ENCODE data around the gene SCARF1. TPM values are rescaled to one million over a fixed set of nuclear protein-coding genes. Genes with fewer than 3 reads are reported as not detected.

The SCARF1 gene
- polyA plus RNA-seq, 3 donors = 5.2 to 23.4 (median 6.3) TPM

DNA sequence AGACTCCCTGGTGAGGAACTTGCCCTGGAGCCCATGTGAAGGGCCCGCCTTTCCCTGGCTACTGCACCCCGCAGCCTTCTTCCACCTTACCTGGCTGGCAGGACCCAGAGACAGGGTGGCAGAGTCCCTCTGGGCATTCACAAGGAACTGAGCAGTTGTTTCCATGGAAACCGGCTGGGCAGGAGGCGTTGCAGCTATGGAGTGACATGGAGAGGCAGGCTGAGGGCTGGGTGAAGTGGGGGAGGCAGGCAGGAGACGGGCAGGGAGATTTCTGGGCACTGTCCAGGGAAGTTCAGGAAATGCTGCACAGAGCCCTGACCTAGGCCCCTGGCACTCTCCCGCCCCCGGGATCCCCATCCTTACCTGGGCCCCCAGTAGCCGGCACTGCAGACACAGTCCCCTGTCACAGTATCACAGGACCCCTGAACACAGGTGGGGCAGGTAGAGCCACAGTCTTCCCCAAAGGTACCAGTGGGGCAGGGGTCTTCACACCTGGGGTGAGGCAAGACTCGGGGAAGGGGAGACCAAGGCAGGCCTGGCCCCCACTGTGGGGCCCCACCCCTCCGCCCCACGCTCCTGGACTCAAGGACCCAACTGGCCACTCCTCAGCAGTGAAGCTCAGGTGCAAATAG, 5.9 kb downstream of the SCARF1 start:
- no peak overlapping the region for H3K4me3 Mint-ChIP-seq
- Histone ChIP-seq H2AFZ (ENCODE audit: insufficient read depth, low read depth, low read length, poor library complexity, severe bottlenecking) (no peak overlapping the region), H3K9ac (ENCODE audit: insufficient read depth, low read length, poor library complexity, severe bottlenecking) (no peak overlapping the region), H3K4me1 (ENCODE audit: control insufficient read depth in 1 of 2, insufficient read depth in 2 of 2, low read length in 2 of 2) (peaks cover 16 to 25% of the 10 kb centered on the region in 2 donors), H3K4me2 (replicated peaks; ENCODE audit: extremely low read depth, low read length, poor library complexity, severe bottlenecking) (no peak overlapping the region), H3K79me2 (ENCODE audit: insufficient read depth, low read length) (no peaks in the 10 kb centered on the region), H4K20me1 (ENCODE audit: insufficient read depth, low read length) (peaks cover 11% of the 10 kb centered on the region), H3K36me3 (replicated peaks in 1 of 2; ENCODE audit: control insufficient read depth in 1 of 2, insufficient read depth in 2 of 2, low read length in 2 of 2) (peaks cover 20 to 25% of the 10 kb centered on the region in 2 donors), H3K27me3 (ENCODE audit: control insufficient read depth in 2 of 2, insufficient read depth in 2 of 2, low read length in 2 of 2) (no peaks in the 10 kb centered on the region), H3K9me3 (replicated peaks in 1 of 2; ENCODE audit: control insufficient read depth in 1 of 2, insufficient read depth in 1 of 2, low read length in 2 of 2) (no peaks in the 10 kb centered on the region), H3K27ac (ENCODE audit: low read depth in 1 of 2, low read length in 2 of 2) (no peak overlapping the region), H3K4me3 (replicated peaks in 1 of 3; ENCODE audit: low read depth in 2 of 3, low read length in 3 of 3) (no peak overlapping the region)
- H3K36me3 Mint-ChIP-seq = peaks cover 38 to 39% of the 10 kb centered on the region in 2 donors
- 81% methylated on average over 9 of the region's 11 CpGs for WGBS (ENCODE audit: insufficient coverage)
- TF ChIP-seq, protein P1, sequence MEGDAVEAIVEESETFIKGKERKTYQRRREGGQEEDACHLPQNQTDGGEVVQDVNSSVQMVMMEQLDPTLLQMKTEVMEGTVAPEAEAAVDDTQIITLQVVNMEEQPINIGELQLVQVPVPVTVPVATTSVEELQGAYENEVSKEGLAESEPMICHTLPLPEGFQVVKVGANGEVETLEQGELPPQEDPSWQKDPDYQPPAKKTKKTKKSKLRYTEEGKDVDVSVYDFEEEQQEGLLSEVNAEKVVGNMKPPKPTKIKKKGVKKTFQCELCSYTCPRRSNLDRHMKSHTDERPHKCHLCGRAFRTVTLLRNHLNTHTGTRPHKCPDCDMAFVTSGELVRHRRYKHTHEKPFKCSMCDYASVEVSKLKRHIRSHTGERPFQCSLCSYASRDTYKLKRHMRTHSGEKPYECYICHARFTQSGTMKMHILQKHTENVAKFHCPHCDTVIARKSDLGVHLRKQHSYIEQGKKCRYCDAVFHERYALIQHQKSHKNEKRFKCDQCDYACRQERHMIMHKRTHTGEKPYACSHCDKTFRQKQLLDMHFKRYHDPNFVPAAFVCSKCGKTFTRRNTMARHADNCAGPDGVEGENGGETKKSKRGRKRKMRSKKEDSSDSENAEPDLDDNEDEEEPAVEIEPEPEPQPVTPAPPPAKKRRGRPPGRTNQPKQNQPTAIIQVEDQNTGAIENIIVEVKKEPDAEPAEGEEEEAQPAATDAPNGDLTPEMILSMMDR (IDR thresholded peaks at IDR 0.05) = no peak
- H3K9me3 Mint-ChIP-seq = peaks cover 0 to 5% (median 0%) of the 10 kb centered on the region in 7 donors
- peaks cover 0 to 8% (median 6%) of the 10 kb centered on the region in 3 donors for H3K27me3 Mint-ChIP-seq (ENCODE audit: low read depth in 3 of 3)
- intact Hi-C loops (cut with micrococcal nuclease) = loop anchor here in 1 of 2 donors (10.0 kb wide), 4 partner anchors 75 to 755 kb away; partner anchors contain the start of gene TLCD2
- peaks cover 20% of the 10 kb centered on the region for H3K4me1 Mint-ChIP-seq
- peak overlapping the region in 1 of 7 donors; percentile 23 for H3K27ac Mint-ChIP-seq
- DNase-seq = peak in 1 of 3 donors; percentile 12

DNA sequence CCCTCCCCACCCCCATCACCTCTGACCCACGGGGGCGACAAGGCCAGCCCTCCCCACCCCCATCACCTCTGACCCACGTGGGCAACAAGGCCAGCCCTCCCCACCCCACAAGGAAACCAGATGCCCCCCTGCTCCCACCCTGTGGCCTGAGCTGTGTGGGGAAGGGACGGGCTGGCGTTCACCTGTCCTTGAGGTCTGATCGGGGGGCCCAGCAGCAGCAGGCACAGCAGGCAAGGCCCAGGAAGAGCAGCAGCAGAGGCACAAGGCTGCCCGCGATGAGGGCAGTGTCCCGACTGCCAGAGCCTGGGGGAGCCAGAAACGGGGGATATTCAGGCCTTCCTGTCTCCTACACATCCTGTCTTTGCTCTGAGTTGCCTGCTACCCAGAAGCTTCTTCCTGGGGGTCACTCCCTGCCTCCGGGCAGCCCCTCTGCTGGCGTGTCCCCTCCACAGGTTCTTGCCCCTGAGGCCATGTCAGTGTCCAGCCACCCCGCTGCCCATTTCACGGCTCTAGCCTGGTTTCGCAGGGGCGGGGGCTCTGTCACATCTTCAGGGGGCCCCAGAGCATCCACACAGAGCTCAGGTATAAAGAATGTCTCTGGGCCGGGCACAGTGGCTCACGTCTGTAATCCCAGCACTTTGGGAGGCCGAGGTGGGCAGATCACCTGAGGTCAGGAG, 6.8 kb downstream of the SCARF1 start:
- no peak overlapping the region for H3K27ac ChIP-seq (ENCODE audit: low read depth in 1 of 2, low read length in 2 of 2)
- H3K27me3 ChIP-seq (ENCODE audit: control insufficient read depth in 2 of 2, insufficient read depth in 2 of 2, low read length in 2 of 2) = no peaks in the 10 kb centered on the region
- H3K27me3 Mint-ChIP-seq (ENCODE audit: low read depth in 3 of 3) = peaks cover 0 to 8% (median 1%) of the 10 kb centered on the region in 3 donors
- H3K79me2 ChIP-seq (ENCODE audit: insufficient read depth, low read length) = no peaks in the 10 kb centered on the region
- no peak overlapping the region for H3K4me3 ChIP-seq (replicated peaks in 1 of 3; ENCODE audit: low read depth in 2 of 3, low read length in 3 of 3)
- no peak overlapping the region for H3K9ac ChIP-seq (ENCODE audit: insufficient read depth, low read length, poor library complexity, severe bottlenecking)
- peaks cover 7 to 16% of the 10 kb centered on the region in 2 donors for H3K4me1 ChIP-seq (ENCODE audit: control insufficient read depth in 1 of 2, insufficient read depth in 2 of 2, low read length in 2 of 2)
- peak overlapping the region in 1 of 7 donors; percentile 26 for H3K27ac Mint-ChIP-seq
- H3K4me2 ChIP-seq (replicated peaks; ENCODE audit: extremely low read depth, low read length, poor library complexity, severe bottlenecking) = no peak overlapping the region
- peaks cover 11% of the 10 kb centered on the region for H4K20me1 ChIP-seq (ENCODE audit: insufficient read depth, low read length)
- intact Hi-C loops (cut with micrococcal nuclease) = no loop called here
- H3K9me3 Mint-ChIP-seq = peaks cover 0 to 2% (median 0%) of the 10 kb centered on the region in 7 donors
- WGBS (ENCODE audit: insufficient coverage) = 86% methylated on average over 15 of the region's 19 CpGs
- peaks cover 40 to 42% of the 10 kb centered on the region in 2 donors for H3K36me3 Mint-ChIP-seq
- peak in 1 of 3 donors; percentile 4 for DNase-seq
- no peaks in the 10 kb centered on the region for H3K9me3 ChIP-seq (replicated peaks in 1 of 2; ENCODE audit: control insufficient read depth in 1 of 2, insufficient read depth in 1 of 2, low read length in 2 of 2)
- peaks cover 12% of the 10 kb centered on the region for H3K4me1 Mint-ChIP-seq
- TF ChIP-seq, protein P1 (IDR thresholded peaks at IDR 0.05) = no peak
- H3K4me3 Mint-ChIP-seq = no peak overlapping the region
- H2AFZ ChIP-seq (ENCODE audit: insufficient read depth, low read depth, low read length, poor library complexity, severe bottlenecking) = no peak overlapping the region
- peaks cover 23 to 29% of the 10 kb centered on the region in 2 donors for H3K36me3 ChIP-seq (replicated peaks in 1 of 2; ENCODE audit: control insufficient read depth in 1 of 2, insufficient read depth in 2 of 2, low read length in 2 of 2)

Measured in CD14-positive monocyte (primary cell).